ENCODE measurements around the gene SERPINE2. TPM values are rescaled to one million over a fixed set of nuclear protein-coding genes. Genes with fewer than 3 reads are reported as not detected.

Gene SERPINE2
- total and polyA plus RNA-seq, 8 donors, result 1.8 to 27.4 (median 11.2) TPM; not detected in 1

DNA sequence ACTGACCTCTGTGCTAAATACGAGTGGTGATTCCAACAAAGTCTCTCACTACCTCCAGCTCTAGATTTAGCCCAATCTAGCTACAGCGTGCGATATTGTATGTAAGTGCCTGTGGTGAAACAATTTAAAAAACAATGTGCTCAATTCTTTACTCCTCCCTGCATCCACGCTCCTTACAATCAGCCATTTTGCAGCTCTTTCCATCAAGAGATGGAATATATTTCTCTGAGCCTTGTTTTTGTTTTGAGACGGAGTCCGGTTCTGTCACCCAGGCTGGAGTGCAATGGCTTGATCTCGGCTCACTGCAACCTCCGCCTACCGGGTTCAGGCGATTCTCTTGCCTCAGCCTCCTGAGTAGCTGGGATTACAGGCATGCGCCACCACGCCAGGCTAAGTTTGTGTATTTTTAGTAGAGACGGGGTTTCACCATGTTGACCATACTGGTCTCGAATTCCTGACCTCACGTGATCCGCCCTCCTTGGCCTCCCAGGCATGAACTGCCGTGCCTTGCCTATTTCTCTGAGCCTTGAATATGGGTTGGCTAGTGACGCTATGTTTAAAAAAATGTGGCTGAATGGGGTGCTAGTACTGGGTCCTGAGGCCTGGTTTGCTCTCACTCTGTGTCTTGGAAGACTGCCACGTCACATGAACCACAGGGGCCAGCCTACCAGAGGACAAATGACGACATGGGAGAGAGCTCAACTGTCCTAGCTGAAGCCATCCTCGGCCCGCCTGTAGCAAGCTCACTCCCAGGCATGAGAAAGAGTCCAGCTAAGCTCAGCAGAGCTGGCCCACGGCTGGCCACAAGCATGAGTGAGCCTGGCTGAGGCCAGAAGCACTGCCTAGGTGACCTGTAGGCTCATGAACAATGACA is 108.7 kb downstream of the SERPINE2 start:
- peak overlapping the region in 4 of 5 donors; percentile 1 to 43 (median 43) for H3K27ac ChIP-seq
- H3K4me3 ChIP-seq, result no peak overlapping the region
- H3K36me3 ChIP-seq, result no peaks in the 10 kb centered on the region
- H3K4me1 ChIP-seq, result peaks cover 30 to 57% (median 43%) of the 10 kb centered on the region in 4 donors
- intact Hi-C loops (cut with DNase I; ENCODE audit: low total_unique reads), result no loop called here
- DNase-seq, result peak; percentile 37 to 49
- WGBS, 5 donors, result 74 to 79% (median 76%) methylated on average over 22 to 23 of the region's 23 CpGs
- H3K9me3 ChIP-seq, result peaks cover 3 to 12% (median 8%) of the 10 kb centered on the region in 4 donors
- TF ChIP-seq EP300 (IDR thresholded peaks at IDR 0.05), result no peak
- no peak for TF ChIP-seq POLR2AphosphoS5 (IDR thresholded peaks at IDR 0.05)
- TF ChIP-seq, protein P1, sequence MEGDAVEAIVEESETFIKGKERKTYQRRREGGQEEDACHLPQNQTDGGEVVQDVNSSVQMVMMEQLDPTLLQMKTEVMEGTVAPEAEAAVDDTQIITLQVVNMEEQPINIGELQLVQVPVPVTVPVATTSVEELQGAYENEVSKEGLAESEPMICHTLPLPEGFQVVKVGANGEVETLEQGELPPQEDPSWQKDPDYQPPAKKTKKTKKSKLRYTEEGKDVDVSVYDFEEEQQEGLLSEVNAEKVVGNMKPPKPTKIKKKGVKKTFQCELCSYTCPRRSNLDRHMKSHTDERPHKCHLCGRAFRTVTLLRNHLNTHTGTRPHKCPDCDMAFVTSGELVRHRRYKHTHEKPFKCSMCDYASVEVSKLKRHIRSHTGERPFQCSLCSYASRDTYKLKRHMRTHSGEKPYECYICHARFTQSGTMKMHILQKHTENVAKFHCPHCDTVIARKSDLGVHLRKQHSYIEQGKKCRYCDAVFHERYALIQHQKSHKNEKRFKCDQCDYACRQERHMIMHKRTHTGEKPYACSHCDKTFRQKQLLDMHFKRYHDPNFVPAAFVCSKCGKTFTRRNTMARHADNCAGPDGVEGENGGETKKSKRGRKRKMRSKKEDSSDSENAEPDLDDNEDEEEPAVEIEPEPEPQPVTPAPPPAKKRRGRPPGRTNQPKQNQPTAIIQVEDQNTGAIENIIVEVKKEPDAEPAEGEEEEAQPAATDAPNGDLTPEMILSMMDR (IDR thresholded peaks at IDR 0.05), result no peak
- TF ChIP-seq POLR2A (IDR thresholded peaks at IDR 0.05), result no peak
- H3K27me3 ChIP-seq, result no peaks in the 10 kb centered on the region

DNA sequence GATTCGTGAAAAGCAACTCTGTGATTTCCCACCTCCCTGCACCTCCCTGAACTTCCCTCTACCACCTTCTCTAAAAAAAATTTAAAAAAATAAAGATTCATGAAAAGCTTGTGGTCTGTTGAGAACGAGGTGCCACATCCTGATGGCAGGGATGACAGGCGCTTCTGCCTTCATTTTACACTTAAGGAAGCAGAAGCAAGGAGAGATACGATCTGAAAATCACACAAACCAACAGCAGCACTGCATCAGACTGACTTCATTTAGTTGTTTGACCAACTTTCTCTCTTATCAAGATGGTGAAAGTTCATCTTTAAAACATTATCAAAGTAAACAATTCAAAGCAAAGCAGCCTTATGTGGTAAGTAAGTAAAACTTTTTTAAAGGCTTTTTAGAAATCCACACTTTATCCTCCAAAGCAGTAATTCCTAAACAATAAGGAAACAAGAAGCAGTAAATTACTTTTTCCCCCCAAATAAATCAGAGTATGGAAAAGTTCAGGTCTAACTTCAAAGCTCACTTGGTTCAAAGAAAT is 109.4 kb downstream of the SERPINE2 start:
- Histone ChIP-seq H3K27ac (peak overlapping the region in 2 of 5 donors; percentile 43), H3K36me3 (no peaks in the 10 kb centered on the region), H3K27me3 (no peaks in the 10 kb centered on the region), H3K4me3 (no peak overlapping the region), H3K4me1 (peaks cover 24 to 55% (median 36%) of the 10 kb centered on the region in 4 donors), H3K9me3 (peaks cover 3 to 12% (median 8%) of the 10 kb centered on the region in 4 donors)
- no peak for DNase-seq
- no peak for TF ChIP-seq POLR2AphosphoS5 (IDR thresholded peaks at IDR 0.05)
- TF ChIP-seq EP300 (IDR thresholded peaks at IDR 0.05), result no peak
- TF ChIP-seq, protein P1 (IDR thresholded peaks at IDR 0.05), result no peak
- TF ChIP-seq POLR2A (IDR thresholded peaks at IDR 0.05), result no peak
- 38 to 47% (median 42%) methylated on average over 4 of the region's 4 CpGs for WGBS, 5 donors
- intact Hi-C loops (cut with DNase I; ENCODE audit: low total_unique reads), result no loop called here

DNA sequence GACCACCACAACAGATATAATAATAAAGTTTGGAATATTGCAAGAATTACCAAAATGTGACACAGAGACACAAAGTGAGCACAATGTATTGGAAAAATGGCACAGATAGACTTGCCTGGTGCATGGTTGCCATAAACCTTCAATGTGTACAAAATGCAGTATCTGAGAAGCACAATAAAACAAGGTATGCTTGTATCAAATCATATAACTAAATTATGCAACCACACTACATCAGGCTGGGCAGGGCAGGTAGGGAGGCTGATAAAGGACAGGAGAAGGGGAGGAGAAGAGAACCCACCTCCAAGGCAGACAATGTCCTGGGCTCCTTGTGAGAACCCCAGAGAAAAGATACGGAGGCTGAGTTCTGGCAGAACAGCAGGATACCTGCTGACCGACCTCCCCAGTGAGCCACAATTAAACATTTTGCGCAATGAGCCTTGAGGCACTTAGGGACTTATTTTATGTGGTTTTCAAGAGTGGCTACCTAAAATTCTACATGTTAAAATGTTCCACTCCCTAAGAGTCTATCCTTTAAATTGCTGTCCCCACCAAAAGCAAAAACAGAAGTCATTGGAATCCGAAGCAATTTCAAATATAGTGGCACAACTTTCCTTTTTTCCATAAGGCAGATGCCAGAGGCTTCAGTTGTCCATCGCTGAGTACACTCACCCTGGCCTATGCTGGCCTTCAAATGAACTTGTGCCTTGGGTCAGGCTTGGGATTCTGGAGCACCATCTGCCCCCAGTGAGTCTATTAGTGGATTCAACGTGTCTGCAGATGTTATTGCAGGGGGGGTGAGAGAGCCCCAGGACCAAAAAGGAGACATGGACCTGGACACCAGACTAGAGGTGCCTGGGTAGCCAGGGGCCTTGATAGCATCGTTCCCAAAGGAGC is 110.7 kb downstream of the SERPINE2 start:
- DNase-seq, result no peak
- H3K36me3 ChIP-seq, result no peaks in the 10 kb centered on the region
- intact Hi-C loops (cut with DNase I; ENCODE audit: low total_unique reads), result no loop called here
- peaks cover 3 to 12% (median 8%) of the 10 kb centered on the region in 4 donors for H3K9me3 ChIP-seq
- no peak overlapping the region for H3K4me3 ChIP-seq
- no peak overlapping the region for H3K27ac ChIP-seq
- peaks cover 17 to 45% (median 28%) of the 10 kb centered on the region in 4 donors for H3K4me1 ChIP-seq
- TF ChIP-seq, protein P1 (IDR thresholded peaks at IDR 0.05), result no peak
- TF ChIP-seq EP300 (IDR thresholded peaks at IDR 0.05) (no peak), POLR2A (IDR thresholded peaks at IDR 0.05) (no peak), POLR2AphosphoS5 (IDR thresholded peaks at IDR 0.05) (no peak)
- WGBS, 5 donors, result 86 to 96% (median 93%) methylated on average over 7 of the region's 7 CpGs
- no peaks in the 10 kb centered on the region for H3K27me3 ChIP-seq

DNA sequence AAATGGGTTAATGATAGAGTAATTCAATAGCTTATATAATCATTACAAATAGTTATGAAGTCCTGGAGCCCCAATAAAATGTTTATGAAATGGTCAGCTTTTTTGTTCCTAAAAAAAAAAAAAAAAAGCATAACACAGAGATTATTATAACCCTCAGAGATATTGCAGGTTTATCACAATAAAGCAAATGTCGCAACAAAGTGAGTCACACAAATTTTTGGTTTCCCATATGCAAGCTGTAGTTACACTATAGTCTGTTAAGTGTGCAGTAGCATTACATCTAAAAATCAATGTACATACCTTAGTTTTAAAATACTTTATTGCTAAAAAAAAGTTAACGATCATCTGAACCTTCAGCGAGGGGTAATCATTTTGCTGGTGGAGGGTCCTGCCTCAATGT is 114.0 kb downstream of the SERPINE2 start:
- TF ChIP-seq POLR2A (IDR thresholded peaks at IDR 0.05) (no peak), EP300 (IDR thresholded peaks at IDR 0.05) (no peak), POLR2AphosphoS5 (IDR thresholded peaks at IDR 0.05) (no peak)
- TF ChIP-seq, protein P1 (IDR thresholded peaks at IDR 0.05), result no peak
- no peaks in the 10 kb centered on the region for H3K36me3 ChIP-seq
- no peak overlapping the region for H3K27ac ChIP-seq
- peaks cover 3 to 31% (median 18%) of the 10 kb centered on the region in 4 donors for H3K4me1 ChIP-seq
- H3K27me3 ChIP-seq, result no peaks in the 10 kb centered on the region
- H3K9me3 ChIP-seq, result peaks cover 3 to 12% (median 8%) of the 10 kb centered on the region in 4 donors
- H3K4me3 ChIP-seq, result no peak overlapping the region
- intact Hi-C loops (cut with DNase I; ENCODE audit: low total_unique reads), result no loop called here
- DNase-seq, result no peak
- 93 to 98% (median 97%) methylated on average over 3 of the region's 3 CpGs for WGBS, 5 donors

All from stomach (tissue), 9 donors.